A673 (cell line): ENCODE measurements around the gene ZNRF3.

Source experiments
- CTCF ChIP-seq: fragments of 300-800, 200-600 bp; sonication (generic); conservative IDR thresholded peaks from 2 replicates; pipeline ENCODE4 v1.5.1; 2017; ENCODE audit warnings: low read depth, mild to moderate bottlenecking, antibody characterized with exemption, low read length, moderate library complexity, mixed read lengths
- EZH2 ChIP-seq: fragments of 200-600 bp; sonication (generic); IDR thresholded peaks from 2 replicates; pipeline ENCODE4 v1.6.1; 2017; ENCODE audit warnings: borderline replicate concordance, low read depth, mild to moderate bottlenecking, mixed read lengths, antibody characterized with exemption, low read length; ENCODE audit not compliant: poor library complexity, severe bottlenecking

DNA sequence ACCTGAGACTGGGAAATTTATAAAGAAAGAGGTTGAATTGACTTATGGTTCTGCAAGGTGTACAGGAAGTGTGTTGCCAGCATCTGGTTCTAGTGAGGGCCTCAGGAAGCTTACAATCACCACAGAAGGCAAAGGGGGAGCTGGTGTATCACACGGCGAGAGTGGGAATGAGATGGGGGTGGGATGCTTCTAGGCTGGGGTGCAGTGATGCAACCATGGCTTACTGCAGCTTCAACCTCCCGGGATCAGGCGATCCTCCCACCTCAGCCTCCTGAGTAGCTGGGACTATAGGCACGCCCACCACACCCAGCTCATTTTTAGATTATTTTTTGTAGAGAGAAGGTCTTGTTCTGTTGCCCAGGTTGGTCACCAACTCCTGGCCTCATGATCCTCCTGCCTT, 117.3 kb downstream of the ZNRF3 start:
- TF ChIP-seq CTCF: no peak
- TF ChIP-seq EZH2: no peak
